Pancreas (tissue), 10 donors: ENCODE measurements around the gene HDAC4. TPM values are rescaled to one million over a fixed set of nuclear protein-coding genes. Genes with fewer than 3 reads are reported as not detected.

Experiments
- ATAC-seq, 4 donors: fragments of 200-7000 bp; cut with Tn5 transposase; one replicate each; pipeline versions ENCODE4 v1.8.0 to v1.9.1; 2020; ENCODE audit warnings: mild to moderate bottlenecking in 4 of 4, moderate library complexity in 4 of 4
- DNase-seq, 6 donors: peaks; one replicate each; pipeline ENCODE4 v3.0.0-alpha.2; 2020
- FAIRE-seq: peaks from 2 replicates; lab custom pipeline; 2012; peaks lifted over from hg19 to GRCh38; lab: Jason Lieb, UNC
- H3K27ac ChIP-seq, 4 donors: fragments of 200-600 bp; sonication (generic); 1 replicate in 3 of 4; 2 replicates in 1 of 4; pipeline versions ENCODE4 v1.5.0 to v1.8.0; 2020
- H3K27me3 ChIP-seq, 4 donors: fragments of 200-600 bp; one replicate each; pipeline ENCODE4 v1.8.0; 2021
- H3K36me3 ChIP-seq, 3 donors: fragments of 200-600 bp; sonication (generic) in 1 of 3; one replicate each; pipeline versions ENCODE4 v1.5.0 to v1.8.0; 2020 to 2021
- H3K4me1 ChIP-seq, 3 donors: fragments of 200-600 bp; one replicate each; pipeline ENCODE4 v1.8.0; 2021
- H3K4me3 ChIP-seq, 4 donors: fragments of 200-600 bp; sonication (generic) in 2 of 4; one replicate each; pipeline versions ENCODE4 v1.5.0 to v1.8.0; 2020 to 2021
- H3K9me3 ChIP-seq, 4 donors: fragments of 200-600 bp; one replicate each; pipeline ENCODE4 v1.8.0; 2021
- WGBS, 2 donors: extraction: QIAGEN DNeasy Blood & Tissue Kit; methylation state at CpG; one replicate each; pipeline ENCODE4 v1.1.7; 2013; 5-methylcytosine and 5-hydroxymethylcytosine counted together
- intact Hi-C, 3 donors: fragments of 100-400 bp; cut with DNase I; formaldehyde crosslinking; loops; one replicate each; pipeline versions ENCODE4 v1.11.1 to v1.14.2; 2022
- polyA plus RNA-seq, 2 donors: library from polyadenylated mRNA; stranded (reverse); fragments of 200-250 nt; gene quantifications; one replicate each; pipeline ENCODE4 v1.2.3, GENCODE V29; 2013
- total RNA-seq, 6 donors: library from RNA; stranded (reverse); fragmentation: NEBNext Ultra II Directional in 4 of 6; extraction: Animal tissue kit (Norgen Biotek cat#: 25700) in 4 of 6; gene quantifications; one replicate each; pipeline versions ENCODE4 v1.2.1 to v1.2.4, GENCODE V29; 2021 to 2023
- TF ChIP-seq, protein P1 (sequence below), 4 donors: fragments of 200-600 bp; sonication (generic) in 3 of 4; IDR thresholded peaks; one replicate each; pipeline versions ENCODE4 v1.5.0 to v1.8.0; 2021; ENCODE audit warnings: antibody characterized with exemption in 4 of 4
- donor health status: healthy with polysubstance abuse.
- donor health status: DM: no; HTN: no; CAD: no; lungs with moderate emphysema.
- donor health status: DM: no; HTN: no; CAD: no.
- donor health status: control.
- donor health status: control.
- donor health status: Bipolar disorder and iron deficiency.
- donor health status: DM: yes; HTN: yes; CAD: no.
- donor health status: DM: no; HTN: no; CAD: no.
- donor health status: DM: no; HTN: no; CAD: no.
- donor health status: DM: yes; HTN: yes; CAD: no.

HDAC4 gene
- total and polyA plus RNA-seq, 8 donors, result 8.2 to 31.8 (median 16.6) TPM

DNA sequence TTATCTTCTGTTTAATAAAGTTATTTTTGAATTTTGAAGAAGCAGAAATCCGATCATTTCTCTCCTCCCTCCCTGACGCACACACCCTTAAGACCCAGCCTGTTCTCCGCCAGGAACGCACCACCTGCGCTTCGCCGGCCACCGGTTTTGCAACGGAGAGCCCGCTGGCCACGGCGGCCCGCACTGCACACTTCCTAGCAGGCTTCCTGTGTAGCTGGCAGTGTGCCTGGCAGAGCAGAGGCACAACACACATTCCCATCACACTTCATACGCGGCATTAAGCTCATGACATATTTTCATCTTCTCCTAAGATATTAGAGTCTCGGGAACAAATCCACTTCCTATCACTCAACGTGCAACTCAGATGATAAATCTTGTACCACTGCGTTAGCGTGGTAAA lies 148.0 kb downstream of the HDAC4 start:
- DNase-seq (peak in 1 of 6 donors; percentile 58), ATAC-seq (peak in 3 of 4 donors; percentile 43 to 63 (median 47)), FAIRE-seq (no peak)
- Histone ChIP-seq H3K36me3 (no peaks in the 10 kb centered on the region), H3K4me3 (no peak overlapping the region), H3K9me3 (no peaks in the 10 kb centered on the region), H3K27me3 (no peaks in the 10 kb centered on the region), H3K4me1 (peaks cover 0 to 6% (median 0%) of the 10 kb centered on the region in 3 donors), H3K27ac (no peak overlapping the region)
- WGBS, 2 donors, result 88 to 92% methylated on average over 19 of the region's 19 CpGs
- intact Hi-C loops, result no loop called here
- TF ChIP-seq, protein P1, sequence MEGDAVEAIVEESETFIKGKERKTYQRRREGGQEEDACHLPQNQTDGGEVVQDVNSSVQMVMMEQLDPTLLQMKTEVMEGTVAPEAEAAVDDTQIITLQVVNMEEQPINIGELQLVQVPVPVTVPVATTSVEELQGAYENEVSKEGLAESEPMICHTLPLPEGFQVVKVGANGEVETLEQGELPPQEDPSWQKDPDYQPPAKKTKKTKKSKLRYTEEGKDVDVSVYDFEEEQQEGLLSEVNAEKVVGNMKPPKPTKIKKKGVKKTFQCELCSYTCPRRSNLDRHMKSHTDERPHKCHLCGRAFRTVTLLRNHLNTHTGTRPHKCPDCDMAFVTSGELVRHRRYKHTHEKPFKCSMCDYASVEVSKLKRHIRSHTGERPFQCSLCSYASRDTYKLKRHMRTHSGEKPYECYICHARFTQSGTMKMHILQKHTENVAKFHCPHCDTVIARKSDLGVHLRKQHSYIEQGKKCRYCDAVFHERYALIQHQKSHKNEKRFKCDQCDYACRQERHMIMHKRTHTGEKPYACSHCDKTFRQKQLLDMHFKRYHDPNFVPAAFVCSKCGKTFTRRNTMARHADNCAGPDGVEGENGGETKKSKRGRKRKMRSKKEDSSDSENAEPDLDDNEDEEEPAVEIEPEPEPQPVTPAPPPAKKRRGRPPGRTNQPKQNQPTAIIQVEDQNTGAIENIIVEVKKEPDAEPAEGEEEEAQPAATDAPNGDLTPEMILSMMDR (IDR thresholded peaks at IDR 0.05), result no peak

DNA sequence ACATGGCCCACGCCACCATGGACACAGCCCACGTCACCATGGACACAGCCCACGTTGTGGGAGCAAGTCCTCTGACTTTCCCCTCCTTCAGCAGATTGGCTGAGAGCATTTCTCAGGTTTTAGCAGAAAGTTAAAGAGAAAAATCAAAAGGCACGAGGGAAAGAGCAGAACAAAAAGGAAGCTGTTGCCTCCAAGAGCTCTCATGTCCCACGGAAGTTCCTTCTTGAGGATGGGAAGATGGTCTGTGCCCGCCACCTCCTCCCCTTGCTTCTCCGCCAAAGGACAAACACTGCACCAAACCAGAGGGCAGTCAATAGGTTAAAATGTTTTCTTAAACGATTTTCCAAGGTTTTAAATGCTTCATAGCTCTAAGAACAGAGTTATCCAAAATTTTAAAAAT lies 148.4 kb downstream of the HDAC4 start:
- H3K4me1 ChIP-seq, result peaks cover 0 to 6% (median 0%) of the 10 kb centered on the region in 3 donors
- H3K36me3 ChIP-seq, result no peaks in the 10 kb centered on the region

DNA sequence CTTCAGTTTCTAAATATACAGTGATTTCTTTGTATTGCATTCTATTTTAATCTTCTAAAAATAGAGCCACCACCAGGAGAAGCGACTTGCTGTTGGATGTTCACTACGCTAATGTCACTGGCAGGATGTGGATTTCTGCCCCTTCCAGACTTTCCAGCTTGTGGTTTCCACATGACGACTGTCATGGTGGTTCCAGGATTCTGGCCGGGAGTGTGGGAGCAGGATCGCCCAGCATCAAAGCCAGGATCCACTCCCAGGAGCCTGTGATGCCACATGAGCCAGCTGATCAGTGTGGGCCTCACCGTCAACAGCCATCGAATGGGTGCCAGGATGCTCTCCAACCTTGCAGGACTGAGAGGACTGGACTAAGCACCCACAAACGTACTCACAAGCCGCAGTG lies 148.8 kb downstream of the HDAC4 start:
- no peaks in the 10 kb centered on the region for H3K27me3 ChIP-seq
- peaks cover 0 to 7% (median 0%) of the 10 kb centered on the region in 3 donors for H3K4me1 ChIP-seq
- TF ChIP-seq, protein P1 (IDR thresholded peaks at IDR 0.05), result no peak
- no peak overlapping the region for H3K27ac ChIP-seq
- no peaks in the 10 kb centered on the region for H3K36me3 ChIP-seq
- intact Hi-C loops, result no loop called here
- peak in 1 of 6 donors; percentile 41 for DNase-seq
- no peaks in the 10 kb centered on the region for H3K9me3 ChIP-seq
- no peak for ATAC-seq
- no peak overlapping the region for H3K4me3 ChIP-seq
- FAIRE-seq, result no peak
- 92% methylated on average over 9 of the region's 9 CpGs for WGBS, 2 donors

More for the DNA sequence above, 148.4 kb downstream of the HDAC4 start:
- no peaks in the 10 kb centered on the region for H3K27me3 ChIP-seq
- H3K27ac ChIP-seq, result no peak overlapping the region
- no peak for DNase-seq
- no peak for FAIRE-seq
- TF ChIP-seq, protein P1 (IDR thresholded peaks at IDR 0.05), result no peak
- H3K9me3 ChIP-seq, result no peaks in the 10 kb centered on the region
- WGBS, 2 donors, result 77 to 83% methylated on average over 8 of the region's 8 CpGs
- ATAC-seq, result no peak
- intact Hi-C loops, result no loop called here
- no peak overlapping the region for H3K4me3 ChIP-seq

DNA sequence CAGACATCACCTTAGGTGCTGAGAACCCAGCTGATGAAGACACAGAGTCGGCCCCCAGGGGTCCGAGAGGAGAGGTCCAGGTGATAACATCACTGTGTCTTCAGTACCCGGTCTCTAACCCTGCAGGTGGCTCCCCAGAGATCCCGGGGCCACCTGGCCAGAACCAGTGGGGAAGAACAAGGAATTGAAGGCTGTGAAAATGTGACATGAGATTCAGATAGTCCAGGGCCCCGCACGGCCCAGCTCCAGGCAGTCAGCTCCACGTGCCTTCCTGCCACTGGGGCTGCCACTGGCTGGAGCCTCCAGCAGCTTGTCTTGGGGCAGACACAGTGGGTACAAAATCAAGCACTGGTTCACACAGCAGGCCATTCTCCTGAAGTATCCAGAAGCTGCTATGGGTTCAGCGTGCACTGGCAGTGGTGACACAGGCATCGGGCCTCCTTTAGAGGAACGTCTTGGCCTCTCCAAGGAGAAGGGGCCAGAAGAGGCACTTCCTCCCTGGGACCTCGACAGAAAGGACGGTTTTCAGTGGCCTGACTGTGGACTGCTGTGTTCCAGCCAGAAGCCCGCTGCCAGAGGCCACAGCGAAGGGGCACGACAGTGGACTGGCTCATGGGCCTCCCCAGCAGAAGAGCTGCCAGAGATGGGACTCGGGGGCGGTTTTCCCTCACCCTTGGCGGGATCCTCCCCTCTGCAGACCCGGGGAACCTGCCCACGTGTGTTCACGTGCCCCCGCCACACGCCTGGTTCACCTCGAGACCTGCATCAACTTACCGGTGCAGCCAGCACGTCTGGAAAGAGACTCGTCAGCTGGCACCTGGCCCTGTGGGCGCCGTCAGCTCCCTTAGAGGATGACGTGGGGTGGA lies 150.4 kb downstream of the HDAC4 start:
- peak in 1 of 6 donors; percentile 45 for DNase-seq
- H3K4me1 ChIP-seq, result peaks cover 4 to 7% (median 7%) of the 10 kb centered on the region in 3 donors
- H3K27ac ChIP-seq, result no peak overlapping the region
- TF ChIP-seq, protein P1 (IDR thresholded peaks at IDR 0.05), result no peak
- no peaks in the 10 kb centered on the region for H3K36me3 ChIP-seq
- no peak for FAIRE-seq
- H3K9me3 ChIP-seq, result no peaks in the 10 kb centered on the region
- ATAC-seq, result no peak
- H3K27me3 ChIP-seq, result no peaks in the 10 kb centered on the region
- 91 to 92% methylated on average over 30 of the region's 30 CpGs for WGBS, 2 donors
- intact Hi-C loops, result no loop called here
- no peak overlapping the region for H3K4me3 ChIP-seq

DNA sequence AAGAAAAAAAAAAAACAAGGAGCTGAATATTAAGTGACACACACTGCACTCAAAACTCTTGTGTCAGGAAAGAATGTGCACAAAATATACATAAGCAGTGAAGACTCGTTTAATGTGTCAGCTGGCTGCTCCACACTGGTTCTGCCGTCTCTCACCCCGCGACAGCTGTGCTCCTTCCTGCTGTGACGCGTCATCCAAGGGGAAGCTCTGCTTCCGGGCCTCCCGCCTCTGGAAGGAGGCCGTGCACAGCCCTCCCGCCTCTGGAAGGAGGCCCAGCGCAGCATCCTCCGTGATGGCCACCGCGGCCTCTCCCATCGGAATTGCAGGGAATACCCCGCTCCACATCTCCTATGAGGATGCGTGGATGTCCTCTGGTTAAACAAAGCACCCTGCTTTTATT lies 151.0 kb downstream of the HDAC4 start:
- no peak overlapping the region for H3K27ac ChIP-seq
- H3K27me3 ChIP-seq, result no peaks in the 10 kb centered on the region
- DNase-seq (peak in 1 of 6 donors; percentile 55), FAIRE-seq (no peak), ATAC-seq (no peak)
- TF ChIP-seq, protein P1 (IDR thresholded peaks at IDR 0.05), result no peak
- intact Hi-C loops, result no loop called here
- no peaks in the 10 kb centered on the region for H3K9me3 ChIP-seq
- 86 to 92% methylated on average over 17 of the region's 17 CpGs for WGBS, 2 donors
- H3K4me1 ChIP-seq, result peaks cover 6 to 11% (median 9%) of the 10 kb centered on the region in 3 donors
- no peak overlapping the region for H3K4me3 ChIP-seq
- H3K36me3 ChIP-seq, result no peaks in the 10 kb centered on the region
